IMR-90 (cell line): ENCODE data around the gene SRSF4. TPM values are rescaled to one million over a fixed set of nuclear protein-coding genes. Genes with fewer than 3 reads are reported as not detected.

ENCODE experiments used
- ATAC-seq: fragments of 200-7000 bp; cut with Tn5 transposase; 2 replicates; pipeline ENCODE4 v1.9.1; 2020; ENCODE audit warnings: low read depth, mild to moderate bottlenecking, moderate library complexity
- BruUV-seq: library from RNA; stranded (reverse); fragments of 400-500 nt; replicated peaks from 2 replicates; lab custom pipeline; 2021; lab: Mats Ljungman, UMichigan
- CTCF ChIA-PET: fragments of 300-600 bp; formaldehyde crosslinking; extraction: SDS; loops from one replicate; lab custom pipeline; 2021; ENCODE audit warnings: antibody characterized with exemption; lab: Yijun Ruan, JAX
- POLR2A ChIA-PET: fragments of 300-600 bp; sonication (Branson Sonifier 250); formaldehyde crosslinking; loops from one replicate; lab custom pipeline; 2022; ENCODE audit warnings: antibody characterized with exemption; ENCODE audit not compliant: unreplicated experiment; lab: Charles Lee
- DNase-seq: peaks from one replicate; pipeline ENCODE4 v3.0.0; 2013
- H2AFZ ChIP-seq: replicated peaks from 2 replicates; pipeline ENCODE3; 2013; ENCODE audit warnings: low read length, mild to moderate bottlenecking; ENCODE audit not compliant: poor library complexity
- H2AK5ac ChIP-seq: 2 replicates; pipeline ENCODE4 v1.6.1; 2013; ENCODE audit warnings: low read depth, low read length, inconsistent platforms
- H2AK9ac ChIP-seq: replicated peaks from 2 replicates; pipeline ENCODE3; 2013; ENCODE audit warnings: mild to moderate bottlenecking, low read depth, low read length, moderate library complexity; ENCODE audit not compliant: poor library complexity
- H2BK120ac ChIP-seq: 2 replicates; pipeline ENCODE4 v1.6.1; 2013; ENCODE audit warnings: low read depth, low read length, inconsistent platforms
- H2BK15ac ChIP-seq: 3 replicates; pipeline ENCODE4 v1.6.1; 2013; ENCODE audit warnings: low read depth, low read length, inconsistent platforms
- H2BK20ac ChIP-seq: 2 replicates; pipeline ENCODE4 v1.6.1; 2013; ENCODE audit warnings: low read depth, mild to moderate bottlenecking, inconsistent platforms, low read length, moderate library complexity
- H2BK5ac ChIP-seq: 2 replicates; pipeline ENCODE4 v1.6.1; 2013; ENCODE audit warnings: mild to moderate bottlenecking, low read depth, low read length, inconsistent platforms; ENCODE audit not compliant: poor library complexity, severe bottlenecking
- H3K14ac ChIP-seq: replicated peaks from 2 replicates; pipeline ENCODE4 v1.6.1; 2013; ENCODE audit warnings: low read depth, low read length, inconsistent platforms
- H3K18ac ChIP-seq: 2 replicates; pipeline ENCODE4 v1.6.1; 2013; ENCODE audit warnings: low read depth, low read length, control low read depth
- H3K23ac ChIP-seq: 2 replicates; pipeline ENCODE4 v1.6.1; 2013; ENCODE audit warnings: low read depth, low read length, inconsistent platforms
- H3K27ac ChIP-seq: 2 replicates; pipeline ENCODE4 v1.5.1; 2013; ENCODE audit warnings: mild to moderate bottlenecking, control low read depth, low read length; ENCODE audit not compliant: insufficient read depth
- H3K27me3 ChIP-seq: 2 replicates; pipeline ENCODE4 v1.6.1; 2013; ENCODE audit warnings: low read length; ENCODE audit not compliant: control insufficient read depth, insufficient read depth
- H3K36me3 ChIP-seq: 2 replicates; pipeline ENCODE4 v1.6.1; 2013; ENCODE audit warnings: low read length, mixed read lengths; ENCODE audit not compliant: control insufficient read depth, insufficient read depth
- H3K4ac ChIP-seq: 2 replicates; pipeline ENCODE4 v1.6.1; 2013; ENCODE audit warnings: low read depth, low read length, inconsistent platforms
- H3K4me1 ChIP-seq: 2 replicates; pipeline ENCODE4 v1.6.1; 2013; ENCODE audit warnings: low read length, mixed read lengths; ENCODE audit not compliant: control insufficient read depth, insufficient read depth
- H3K4me2 ChIP-seq: 2 replicates; pipeline ENCODE4 v1.6.1; 2013; ENCODE audit warnings: low read depth, mild to moderate bottlenecking, control low read depth, low read length, moderate library complexity
- H3K4me3 ChIP-seq: 2 replicates; pipeline ENCODE4 v1.5.1; 2013; ENCODE audit warnings: low read depth, mild to moderate bottlenecking, control low read depth, low read length, moderate library complexity; ENCODE audit not compliant: insufficient read depth
- H3K56ac ChIP-seq: 2 replicates; pipeline ENCODE4 v1.6.1; 2013; ENCODE audit warnings: low read length, inconsistent platforms; ENCODE audit not compliant: insufficient read depth; ENCODE audit errors: extremely low read depth
- H3K79me1 ChIP-seq, 2 experiments: 2 replicates each; pipeline ENCODE4 v1.6.1; 2013; ENCODE audit warnings: low read length in 2 of 2, inconsistent platforms in 1 of 2, low read depth in 1 of 2
- H3K9ac ChIP-seq: 2 replicates; pipeline ENCODE4 v1.6.1; 2013; ENCODE audit warnings: low read depth, low read length, control low read depth
- H3K9me1 ChIP-seq: 2 replicates; pipeline ENCODE4 v1.6.1; 2013; ENCODE audit warnings: low read length, inconsistent platforms; ENCODE audit not compliant: insufficient read depth
- H3K9me3 ChIP-seq: 2 replicates; pipeline ENCODE4 v1.6.1; 2013; ENCODE audit warnings: low read length; ENCODE audit not compliant: control insufficient read depth, insufficient read depth
- H4K20me1 ChIP-seq: 2 replicates; pipeline ENCODE4 v1.6.1; 2013; ENCODE audit warnings: low read length, inconsistent platforms; ENCODE audit not compliant: insufficient read depth
- H4K5ac ChIP-seq: 2 replicates; pipeline ENCODE4 v1.6.1; 2013; ENCODE audit warnings: mild to moderate bottlenecking, low read depth, low read length, control low read depth
- H4K8ac ChIP-seq, 2 experiments: 2 replicates each; pipeline ENCODE4 v1.6.1; 2013; ENCODE audit warnings: low read depth in 2 of 2, low read length in 2 of 2, control low read depth in 1 of 2, inconsistent platforms in 1 of 2
- H4K91ac ChIP-seq: 2 replicates; pipeline ENCODE4 v1.6.1; 2013; ENCODE audit warnings: low read depth, low read length, inconsistent platforms; ENCODE audit not compliant: insufficient read depth
- POLR2A ChIP-seq: IDR thresholded peaks from 2 replicates; pipeline ENCODE4 v1.6.1; 2012; ENCODE audit warnings: mild to moderate bottlenecking, low read depth, low read length
- WGBS, 2 experiments: methylation state at CpG; one replicate each; pipeline versions ENCODE4 v1.1.5 to v1.1.7; 2013; ENCODE audit warnings: missing lambda C conversion rate in 2 of 2; ENCODE audit not compliant: insufficient read length in 1 of 2; ENCODE audit errors: extremely low coverage in 2 of 2; 5-methylcytosine and 5-hydroxymethylcytosine counted together
- dilution Hi-C: fragments of 300-500 bp; cut with HindIII; formaldehyde crosslinking; loops from one replicate; pipeline ENCODE4 v1.14.3; 2018; ENCODE audit warnings: low sequenced_read_pairs; ENCODE audit not compliant: unreplicated experiment
- in situ Hi-C: fragments of 300-500 bp; cut with MboI; formaldehyde crosslinking; loops from 3 replicates; pipeline ENCODE4 v1.14.3; 2019; ENCODE audit warnings: low sequenced_read_pairs, inconsistent platforms, mixed read lengths
- intact Hi-C: fragments of 100-400 bp; cut with micrococcal nuclease; formaldehyde crosslinking; loops from 2 replicates; pipeline ENCODE4 v1.10.0; 2022
- polyA plus RNA-seq, 3 experiments: library from polyadenylated mRNA; depleted of rRNA; stranded (reverse); fragments of >200 nt; gene quantifications; 2 replicates each; pipeline ENCODE4 v1.2.3, GENCODE V29; 2012; ENCODE audit warnings: low replicate concordance in 1 of 3
- total RNA-seq: library from RNA; depleted of rRNA; stranded (reverse); fragments of >200 nt; gene quantifications from 2 replicates; pipeline ENCODE4 v1.2.3, GENCODE V29; 2012
- TF ChIP-seq, protein P1 (sequence below): fragments of 150-350 bp; IDR thresholded peaks from 2 replicates; pipeline ENCODE4 v1.6.1; 2016; ENCODE audit warnings: low read depth, mild to moderate bottlenecking, low read length, moderate library complexity, borderline replicate concordance

SRSF4 gene
- total and polyA plus RNA-seq, 2 of the 4 experiments (the other 2 are of a cell fraction), result 20.8 to 48.5 TPM

DNA sequence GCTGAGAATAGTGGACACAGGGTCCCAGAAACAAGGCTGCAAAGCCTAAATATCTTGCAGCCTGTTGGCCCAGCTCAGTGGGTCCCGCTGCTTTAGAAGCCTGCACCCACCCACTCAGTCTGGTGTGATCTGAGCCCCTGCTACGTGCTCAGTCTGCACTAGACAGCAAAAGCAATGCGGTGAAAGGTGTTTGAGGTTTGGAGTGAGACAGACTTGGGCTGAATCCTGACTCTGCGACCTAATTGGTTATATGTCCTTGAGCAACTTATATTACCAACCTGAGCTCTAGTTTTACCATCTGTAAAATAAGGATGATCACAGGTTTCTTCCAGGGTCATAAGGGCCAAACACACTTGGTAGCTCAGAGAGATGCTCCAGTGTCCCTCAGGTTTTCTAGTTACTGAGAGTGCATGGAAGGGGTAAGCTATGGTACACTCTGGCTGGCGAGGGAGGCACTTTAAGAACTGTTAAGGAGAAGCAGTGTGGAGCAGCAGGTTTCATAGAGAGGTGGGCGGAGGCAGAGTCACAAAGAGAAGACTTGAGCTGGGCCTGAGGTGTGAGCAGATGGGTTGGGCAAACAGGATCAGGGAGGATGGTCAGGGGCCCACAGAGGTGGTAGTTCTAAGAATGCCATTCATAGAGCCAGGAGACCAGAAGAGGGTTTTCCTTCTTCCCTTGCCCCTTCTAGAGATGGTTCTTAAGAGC lies 68.1 kb downstream of the SRSF4 start:
- Histone ChIP-seq H2BK20ac (no peak overlapping the region), H4K8ac (no peak overlapping the region), H2BK15ac (no peak overlapping the region), H3K4me1 (no peaks in the 10 kb centered on the region), H2AK5ac (no peak overlapping the region), H2BK120ac (no peak overlapping the region), H3K56ac (no peak overlapping the region), H4K91ac (no peak overlapping the region), H3K9me3 (no peaks in the 10 kb centered on the region), H2AK9ac (no peak overlapping the region), H4K20me1 (no peaks in the 10 kb centered on the region), H3K9ac (no peak overlapping the region), H3K79me1 (no peaks in the 10 kb centered on the region), H3K4ac (no peak overlapping the region), H2BK5ac (no peak overlapping the region), H3K27ac (no peak overlapping the region), H3K36me3 (no peaks in the 10 kb centered on the region), H4K5ac (no peak overlapping the region), H3K14ac (no peak overlapping the region), H3K27me3 (no peaks in the 10 kb centered on the region), H3K9me1 (no peaks in the 10 kb centered on the region), H3K4me2 (no peak overlapping the region), H2AFZ (no peak overlapping the region), H3K18ac (no peak overlapping the region), H3K23ac (no peak overlapping the region), H3K4me3 (no peak overlapping the region)
- no CpG with 5 or more reads among the region's 6 CpGs for WGBS, 2 experiments
- TF ChIP-seq POLR2A, result no peak
- TF ChIP-seq, protein P1, sequence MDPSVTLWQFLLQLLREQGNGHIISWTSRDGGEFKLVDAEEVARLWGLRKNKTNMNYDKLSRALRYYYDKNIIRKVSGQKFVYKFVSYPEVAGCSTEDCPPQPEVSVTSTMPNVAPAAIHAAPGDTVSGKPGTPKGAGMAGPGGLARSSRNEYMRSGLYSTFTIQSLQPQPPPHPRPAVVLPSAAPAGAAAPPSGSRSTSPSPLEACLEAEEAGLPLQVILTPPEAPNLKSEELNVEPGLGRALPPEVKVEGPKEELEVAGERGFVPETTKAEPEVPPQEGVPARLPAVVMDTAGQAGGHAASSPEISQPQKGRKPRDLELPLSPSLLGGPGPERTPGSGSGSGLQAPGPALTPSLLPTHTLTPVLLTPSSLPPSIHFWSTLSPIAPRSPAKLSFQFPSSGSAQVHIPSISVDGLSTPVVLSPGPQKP, result no peak
- ChIA-PET CTCF (no interaction called here), POLR2A (interaction anchor here (0.6 kb wide), 1 partner anchor 71 kb away, joined by 3 read pairs; no protein-coding TSS in a partner anchor)
- dilution Hi-C loops (no loop called here), intact Hi-C loops (no loop called here), in situ Hi-C loops (no loop called here)
- no TSS peak for BruUV-seq
- ATAC-seq (no peak), DNase-seq (no peak)
